Measurements from ENCODE around the gene SH3PXD2B. TPM values are rescaled to one million over a fixed set of nuclear protein-coding genes. Genes with fewer than 3 reads are reported as not detected.

Gene SH3PXD2B
- total RNA-seq, 1 experiment from 2014 or later: 27.5 TPM

DNA sequence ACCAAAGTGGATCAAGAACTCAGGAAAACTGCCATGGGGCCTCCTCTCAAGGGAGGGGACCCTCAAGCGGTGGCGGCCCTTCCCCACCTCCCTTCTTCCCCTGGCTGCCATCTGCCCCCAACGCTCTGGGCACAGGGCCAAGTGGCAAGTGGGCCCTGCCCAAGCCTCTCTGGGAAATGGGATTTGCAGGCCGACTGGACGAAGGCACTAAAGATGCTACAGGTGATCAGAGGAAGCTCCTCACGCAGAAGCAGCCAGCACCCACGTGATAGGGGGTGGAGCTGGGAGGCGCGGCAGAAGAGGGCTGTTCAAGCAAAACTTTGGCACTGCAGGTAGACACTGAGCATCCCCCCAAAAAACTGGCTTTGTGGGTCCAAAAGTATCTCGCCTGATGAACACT lies 118.1 kb downstream of the SH3PXD2B start:
- Histone ChIP-seq H3K27me3 (ENCODE audit: insufficient read depth, low read length) (no peaks in the 10 kb centered on the region), H3K79me2 (ENCODE audit: insufficient read depth, low read length) (no peaks in the 10 kb centered on the region), H3K9ac (ENCODE audit: low read length) (no peak overlapping the region), H3K9me2 (ENCODE audit: insufficient read depth) (no peaks in the 10 kb centered on the region), H3K9me3 (ENCODE audit: control insufficient read depth in 1 of 2, insufficient read depth in 1 of 2, low read depth in 1 of 2, low read length in 2 of 2) (no peaks in the 10 kb centered on the region), H3K4me2 (ENCODE audit: low read length) (no peak overlapping the region), H3K27ac (ENCODE audit: low read depth, low read length) (no peak overlapping the region), H4K20me1 (ENCODE audit: insufficient read depth) (no peaks in the 10 kb centered on the region), H3K4me3 (replicated peaks in 1 of 2; ENCODE audit: low read depth in 1 of 2, low read length in 2 of 2) (no peak overlapping the region), H2AFZ (ENCODE audit: low read depth, low read length, poor library complexity, severe bottlenecking) (no peak overlapping the region), H3K4me1 (ENCODE audit: control insufficient read depth in 1 of 2, insufficient read depth in 2 of 2, low read length in 2 of 2) (no peaks in the 10 kb centered on the region), H3K36me3 (ENCODE audit: control insufficient read depth in 1 of 2, insufficient read depth in 2 of 2, low read length in 2 of 2) (no peaks in the 10 kb centered on the region)
- intact Hi-C loops (cut with micrococcal nuclease): no loop called here
- DNase-seq (ENCODE audit: low read depth, low spot score): no peak
- TF ChIP-seq RAD21 (IDR thresholded peaks at IDR 0.05; ENCODE audit: low read depth) (no peak), CEBPB (IDR thresholded peaks at IDR 0.05; ENCODE audit: low read depth) (no peak), SRF (IDR thresholded peaks at IDR 0.05; ENCODE audit: low read depth) (no peak), CBX3 (IDR thresholded peaks at IDR 0.05; ENCODE audit: low read depth) (no peak), EZH2 (IDR thresholded peaks at IDR 0.05) (no peak), SP1 (IDR thresholded peaks at IDR 0.05; ENCODE audit: low read depth) (no peak), TCF7L2 (IDR thresholded peaks at IDR 0.05; ENCODE audit: borderline replicate concordance, extremely low read depth, insufficient read depth, insufficient read length) (no peak), EGR1 (IDR thresholded peaks at IDR 0.05; ENCODE audit: low read depth) (no peak)
- TF ChIP-seq, protein P1, sequence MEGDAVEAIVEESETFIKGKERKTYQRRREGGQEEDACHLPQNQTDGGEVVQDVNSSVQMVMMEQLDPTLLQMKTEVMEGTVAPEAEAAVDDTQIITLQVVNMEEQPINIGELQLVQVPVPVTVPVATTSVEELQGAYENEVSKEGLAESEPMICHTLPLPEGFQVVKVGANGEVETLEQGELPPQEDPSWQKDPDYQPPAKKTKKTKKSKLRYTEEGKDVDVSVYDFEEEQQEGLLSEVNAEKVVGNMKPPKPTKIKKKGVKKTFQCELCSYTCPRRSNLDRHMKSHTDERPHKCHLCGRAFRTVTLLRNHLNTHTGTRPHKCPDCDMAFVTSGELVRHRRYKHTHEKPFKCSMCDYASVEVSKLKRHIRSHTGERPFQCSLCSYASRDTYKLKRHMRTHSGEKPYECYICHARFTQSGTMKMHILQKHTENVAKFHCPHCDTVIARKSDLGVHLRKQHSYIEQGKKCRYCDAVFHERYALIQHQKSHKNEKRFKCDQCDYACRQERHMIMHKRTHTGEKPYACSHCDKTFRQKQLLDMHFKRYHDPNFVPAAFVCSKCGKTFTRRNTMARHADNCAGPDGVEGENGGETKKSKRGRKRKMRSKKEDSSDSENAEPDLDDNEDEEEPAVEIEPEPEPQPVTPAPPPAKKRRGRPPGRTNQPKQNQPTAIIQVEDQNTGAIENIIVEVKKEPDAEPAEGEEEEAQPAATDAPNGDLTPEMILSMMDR (IDR thresholded peaks at IDR 0.05 in 2 of 3, conservative IDR thresholded peaks at IDR 0.05 in 1 of 3; ENCODE audit: borderline replicate concordance in 1 of 3, insufficient read depth in 1 of 3, low read depth in 2 of 3, low read length in 2 of 3): no peak
- TF ChIP-seq, protein P2, sequence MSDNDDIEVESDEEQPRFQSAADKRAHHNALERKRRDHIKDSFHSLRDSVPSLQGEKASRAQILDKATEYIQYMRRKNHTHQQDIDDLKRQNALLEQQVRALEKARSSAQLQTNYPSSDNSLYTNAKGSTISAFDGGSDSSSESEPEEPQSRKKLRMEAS (IDR thresholded peaks at IDR 0.05): no peak
- ATAC-seq: no peak
- BruUV-seq (replicated peaks): no TSS peak
- CTCF ChIA-PET: no interaction called here
- RAD21 ChIA-PET (ENCODE audit: low non-redundant PET in 1 of 2, low total read pairs in 2 of 2, uncharacterized antibody in 2 of 2, unreplicated experiment in 2 of 2): no interaction called here
- POLR2A ChIA-PET: no interaction called here

DNA sequence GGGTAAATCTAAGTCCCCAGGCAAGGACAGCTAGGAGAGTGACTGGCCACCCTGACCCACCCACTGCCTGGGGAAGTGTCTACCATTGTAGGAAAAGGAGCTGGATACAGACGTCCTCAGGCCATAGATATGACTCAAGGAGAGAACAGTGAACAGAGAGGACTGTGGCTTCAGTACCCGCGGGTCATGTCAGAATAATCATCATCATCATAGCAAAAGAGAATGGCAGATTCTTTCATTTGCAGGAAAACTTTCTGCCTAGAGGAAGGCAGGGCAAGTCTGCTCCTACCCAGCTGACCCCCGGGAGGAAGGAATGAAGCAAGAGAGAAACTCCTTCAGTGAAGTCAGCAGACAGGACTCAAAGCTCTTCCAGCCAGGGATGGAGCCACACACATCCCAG lies 118.6 kb downstream of the SH3PXD2B start:
- ChIA-PET POLR2A (no interaction called here), CTCF (no interaction called here), RAD21 (ENCODE audit: low non-redundant PET in 1 of 2, low total read pairs in 2 of 2, uncharacterized antibody in 2 of 2, unreplicated experiment in 2 of 2) (no interaction called here)
- Histone ChIP-seq H3K27me3 (ENCODE audit: insufficient read depth, low read length) (no peaks in the 10 kb centered on the region), H2AFZ (ENCODE audit: low read depth, low read length, poor library complexity, severe bottlenecking) (no peak overlapping the region), H3K36me3 (ENCODE audit: control insufficient read depth in 1 of 2, insufficient read depth in 2 of 2, low read length in 2 of 2) (no peaks in the 10 kb centered on the region), H3K27ac (ENCODE audit: low read depth, low read length) (no peak overlapping the region), H3K79me2 (ENCODE audit: insufficient read depth, low read length) (no peaks in the 10 kb centered on the region), H3K9me3 (ENCODE audit: control insufficient read depth in 1 of 2, insufficient read depth in 1 of 2, low read depth in 1 of 2, low read length in 2 of 2) (no peaks in the 10 kb centered on the region), H3K4me2 (ENCODE audit: low read length) (no peak overlapping the region), H4K20me1 (ENCODE audit: insufficient read depth) (no peaks in the 10 kb centered on the region), H3K4me3 (replicated peaks in 1 of 2; ENCODE audit: low read depth in 1 of 2, low read length in 2 of 2) (no peak overlapping the region), H3K9me2 (ENCODE audit: insufficient read depth) (no peaks in the 10 kb centered on the region), H3K9ac (ENCODE audit: low read length) (no peak overlapping the region), H3K4me1 (ENCODE audit: control insufficient read depth in 1 of 2, insufficient read depth in 2 of 2, low read length in 2 of 2) (no peaks in the 10 kb centered on the region)
- no TSS peak for BruUV-seq (replicated peaks)
- DNase-seq (ENCODE audit: low read depth, low spot score): no peak
- ATAC-seq: no peak
- intact Hi-C loops (cut with micrococcal nuclease): no loop called here
- TF ChIP-seq FOSL1 (IDR thresholded peaks at IDR 0.05; ENCODE audit: low read depth) (no peak), POLR2AphosphoS5 (IDR thresholded peaks at IDR 0.05; ENCODE audit: low read depth, low read length) (no peak), SRF (IDR thresholded peaks at IDR 0.05; ENCODE audit: low read depth) (no peak)
- TF ChIP-seq, protein P3, sequence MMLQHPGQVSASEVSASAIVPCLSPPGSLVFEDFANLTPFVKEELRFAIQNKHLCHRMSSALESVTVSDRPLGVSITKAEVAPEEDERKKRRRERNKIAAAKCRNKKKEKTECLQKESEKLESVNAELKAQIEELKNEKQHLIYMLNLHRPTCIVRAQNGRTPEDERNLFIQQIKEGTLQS (IDR thresholded peaks at IDR 0.05): no peak
- TF ChIP-seq, protein P4, sequence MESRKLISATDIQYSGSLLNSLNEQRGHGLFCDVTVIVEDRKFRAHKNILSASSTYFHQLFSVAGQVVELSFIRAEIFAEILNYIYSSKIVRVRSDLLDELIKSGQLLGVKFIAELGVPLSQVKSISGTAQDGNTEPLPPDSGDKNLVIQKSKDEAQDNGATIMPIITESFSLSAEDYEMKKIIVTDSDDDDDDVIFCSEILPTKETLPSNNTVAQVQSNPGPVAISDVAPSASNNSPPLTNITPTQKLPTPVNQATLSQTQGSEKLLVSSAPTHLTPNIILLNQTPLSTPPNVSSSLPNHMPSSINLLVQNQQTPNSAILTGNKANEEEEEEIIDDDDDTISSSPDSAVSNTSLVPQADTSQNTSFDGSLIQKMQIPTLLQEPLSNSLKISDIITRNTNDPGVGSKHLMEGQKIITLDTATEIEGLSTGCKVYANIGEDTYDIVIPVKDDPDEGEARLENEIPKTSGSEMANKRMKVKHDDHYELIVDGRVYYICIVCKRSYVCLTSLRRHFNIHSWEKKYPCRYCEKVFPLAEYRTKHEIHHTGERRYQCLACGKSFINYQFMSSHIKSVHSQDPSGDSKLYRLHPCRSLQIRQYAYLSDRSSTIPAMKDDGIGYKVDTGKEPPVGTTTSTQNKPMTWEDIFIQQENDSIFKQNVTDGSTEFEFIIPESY (IDR thresholded peaks at IDR 0.05; ENCODE audit: extremely low read depth, insufficient replicate concordance, low read length): no peak

Measured in HCT116 (cell line).